ENCODE measurements around the gene EFNB2. TPM values are rescaled to one million over a fixed set of nuclear protein-coding genes. Genes with fewer than 3 reads are reported as not detected.

The EFNB2 gene
- total and polyA plus RNA-seq, 2 donors (not counting 3 experiments of a cell fraction or from before 2014, with no cell fraction given), result 50.4 to 69.5 TPM

DNA sequence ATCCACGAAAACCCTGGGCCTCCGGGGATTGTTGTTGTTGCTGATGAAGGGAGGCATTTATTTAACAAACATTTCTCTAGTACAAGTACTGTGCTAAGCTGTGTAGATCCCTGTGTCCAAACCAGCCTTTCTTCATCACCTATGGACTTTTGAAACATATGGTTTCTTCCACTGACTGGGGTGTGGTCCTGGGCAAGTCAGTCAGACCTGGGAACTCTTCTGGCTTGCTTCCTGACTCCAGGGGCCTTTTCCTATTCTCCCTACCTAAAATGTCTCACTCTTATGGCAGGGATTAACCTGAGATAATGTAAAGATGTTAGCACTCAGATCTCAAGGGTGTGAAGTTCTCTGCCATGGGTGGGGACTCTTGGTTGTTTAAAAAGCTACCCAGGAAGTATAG lies 46.8 kb downstream of the EFNB2 start:
- Histone ChIP-seq H3K4me3 (replicated peaks in 1 of 3; ENCODE audit: insufficient read depth in 1 of 3, low read depth in 1 of 3, low read length in 3 of 3) (no peak overlapping the region), H3K4me2 (ENCODE audit: insufficient read depth, low read length) (no peak overlapping the region), H3K79me2 (ENCODE audit: control insufficient read depth, insufficient read depth, low read length) (no peaks in the 10 kb centered on the region), H3K27ac (ENCODE audit: insufficient read depth, low read depth, low read length) (no peak overlapping the region), H3K9me3 (replicated peaks; ENCODE audit: control insufficient read depth, insufficient read depth, low read length) (no peaks in the 10 kb centered on the region), H3K27me3 (ENCODE audit: control insufficient read depth in 2 of 2, insufficient read depth in 2 of 2, low read length in 2 of 2) (no peaks in the 10 kb centered on the region), H3K4me1 (ENCODE audit: control insufficient read depth, extremely low read depth, insufficient read depth, low read length) (peaks cover 8% of the 10 kb centered on the region), H2AFZ (ENCODE audit: low read depth, low read length) (no peak overlapping the region), H3K9ac (replicated peaks; ENCODE audit: extremely low read depth, insufficient read depth, low read length) (no peak overlapping the region), H4K20me1 (replicated peaks; ENCODE audit: control insufficient read depth, extremely low read depth, insufficient read depth, low read length) (no peaks in the 10 kb centered on the region), H3K36me3 (ENCODE audit: control insufficient read depth in 2 of 2, extremely low read depth in 1 of 2, insufficient read depth in 2 of 2, low read length in 2 of 2) (peaks cover 15 to 22% of the 10 kb centered on the region in 2 experiments), H3K9me1 (replicated peaks; ENCODE audit: control insufficient read depth, extremely low read depth, insufficient read depth, low read length) (no peaks in the 10 kb centered on the region)
- DNase-seq (ENCODE audit: low read depth, low spot score) (peak; percentile 12), FAIRE-seq (no peak)
- ChIA-PET POLR2A (no interaction called here), CTCF (interaction anchor here (1.0 to 1.5 kb wide), 2 partner anchors 8 to 11 kb away, joined by 4 read pairs; no protein-coding TSS in a partner anchor)
- dilution Hi-C loops (cut with MboI; ENCODE audit: extremely low pct_ligation_motif_present, low sequenced_read_pairs), result no loop called here
- BruUV-seq (replicated peaks), result no TSS peak
- no peak for TF ChIP-seq FOS (IDR thresholded peaks at IDR 0.05; ENCODE audit: borderline replicate concordance, insufficient read depth, low read length)
- TF ChIP-seq CTCF (IDR thresholded peaks at IDR 0.05; ENCODE audit: extremely low read depth in 1 of 2, insufficient read depth in 1 of 2, low read depth in 1 of 2, low read length in 2 of 2), result no peak
- TF ChIP-seq GATA2 (IDR thresholded peaks at IDR 0.05; ENCODE audit: insufficient read depth, insufficient read length, low read depth, low read length), result no peak
- TF ChIP-seq POLR2AphosphoS5 (IDR thresholded peaks at IDR 0.05; ENCODE audit: insufficient read depth, low read depth, low read length), result no peak
- no peak for TF ChIP-seq JUN (IDR thresholded peaks at IDR 0.05; ENCODE audit: borderline replicate concordance, insufficient read depth, insufficient read length, low read depth)
- TF ChIP-seq EZH2 (IDR thresholded peaks at IDR 0.05; ENCODE audit: borderline replicate concordance, low read depth, low read length, severe bottlenecking), result no peak
- TF ChIP-seq, protein P1, sequence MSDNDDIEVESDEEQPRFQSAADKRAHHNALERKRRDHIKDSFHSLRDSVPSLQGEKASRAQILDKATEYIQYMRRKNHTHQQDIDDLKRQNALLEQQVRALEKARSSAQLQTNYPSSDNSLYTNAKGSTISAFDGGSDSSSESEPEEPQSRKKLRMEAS (IDR thresholded peaks at IDR 0.05; ENCODE audit: insufficient read depth, insufficient read length), result no peak
- no peak for TF ChIP-seq MYC (IDR thresholded peaks at IDR 0.05; ENCODE audit: low read depth, low read length)
- intact Hi-C loops (cut with micrococcal nuclease), result no loop called here
